Measurements from ENCODE around the gene IL22RA2.

- TF ChIP-seq CTCF (IDR thresholded peaks at IDR 0.05): no peak
- TF ChIP-seq POLR2A (IDR thresholded peaks at IDR 0.05): no peak
Observed at GRCh38 chr6:137147195-137147594, 26.2 kb downstream of the IL22RA2 start.
